Body of pancreas (tissue), 4 donors: ENCODE measurements around the gene ZP3.
"Not testable (repeated sequence)": the region's sequence is repeated elsewhere in the genome, so short reads cannot be mapped to it uniquely, and the experiment has no call there.

Experiments used
- POLR2A ChIP-seq, 3 donors: fragments of 450-650 bp; IDR thresholded peaks; one replicate each; pipeline ENCODE4 v1.6.1; 2016; ENCODE audit warnings: antibody characterized with exemption in 3 of 3, mild to moderate bottlenecking in 2 of 3
- TF ChIP-seq, protein P1 (sequence below), 7 experiments: fragments of 450-650 bp in 4 of 7; fragments of 200-600 bp in 3 of 7; sonication (generic) in 3 of 7; IDR thresholded peaks; one replicate each; pipeline ENCODE4 v1.5.1; 2016 to 2019; ENCODE audit warnings: antibody characterized with exemption in 7 of 7

DNA sequence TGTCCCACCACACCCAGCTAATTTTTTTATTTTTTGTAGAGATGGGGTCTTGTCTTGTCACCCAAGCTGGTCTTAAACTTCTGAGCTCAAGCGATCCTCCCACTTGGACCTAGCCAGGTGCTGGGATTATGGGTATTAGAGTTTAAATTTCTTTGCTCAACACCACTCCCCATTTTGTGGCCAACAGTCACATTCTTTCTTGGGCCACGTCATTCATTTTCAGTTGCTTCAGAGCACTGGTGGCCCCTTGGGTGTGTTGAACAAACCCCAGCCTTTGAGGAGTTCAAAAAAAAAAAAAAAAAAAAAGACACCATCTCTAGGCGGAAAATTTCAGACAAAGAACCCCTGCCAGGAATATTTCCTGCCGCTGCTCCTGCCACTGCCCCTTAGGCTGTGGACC lies 32.3 kb downstream of the ZP3 start:
- TF ChIP-seq, protein P1, sequence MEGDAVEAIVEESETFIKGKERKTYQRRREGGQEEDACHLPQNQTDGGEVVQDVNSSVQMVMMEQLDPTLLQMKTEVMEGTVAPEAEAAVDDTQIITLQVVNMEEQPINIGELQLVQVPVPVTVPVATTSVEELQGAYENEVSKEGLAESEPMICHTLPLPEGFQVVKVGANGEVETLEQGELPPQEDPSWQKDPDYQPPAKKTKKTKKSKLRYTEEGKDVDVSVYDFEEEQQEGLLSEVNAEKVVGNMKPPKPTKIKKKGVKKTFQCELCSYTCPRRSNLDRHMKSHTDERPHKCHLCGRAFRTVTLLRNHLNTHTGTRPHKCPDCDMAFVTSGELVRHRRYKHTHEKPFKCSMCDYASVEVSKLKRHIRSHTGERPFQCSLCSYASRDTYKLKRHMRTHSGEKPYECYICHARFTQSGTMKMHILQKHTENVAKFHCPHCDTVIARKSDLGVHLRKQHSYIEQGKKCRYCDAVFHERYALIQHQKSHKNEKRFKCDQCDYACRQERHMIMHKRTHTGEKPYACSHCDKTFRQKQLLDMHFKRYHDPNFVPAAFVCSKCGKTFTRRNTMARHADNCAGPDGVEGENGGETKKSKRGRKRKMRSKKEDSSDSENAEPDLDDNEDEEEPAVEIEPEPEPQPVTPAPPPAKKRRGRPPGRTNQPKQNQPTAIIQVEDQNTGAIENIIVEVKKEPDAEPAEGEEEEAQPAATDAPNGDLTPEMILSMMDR (IDR thresholded peaks at IDR 0.05) = not testable (repeated sequence)
- TF ChIP-seq POLR2A (IDR thresholded peaks at IDR 0.05) = not testable (repeated sequence)
